OCI-LY1 (cell line): ENCODE results near the gene RHEB.

ENCODE experiments used
- H2AFZ ChIP-seq: fragments of 200-600 bp; sonication (generic), shearing (Covaris generic); 2 replicates; pipeline ENCODE4 v1.6.0; 2014; ENCODE audit warnings: antibody characterized with exemption, mild to moderate bottlenecking, low read length
- H3F3A ChIP-seq: fragments of 200-600 bp; sonication (generic), shearing (Covaris generic); 2 replicates; pipeline ENCODE4 v1.6.0; 2014; ENCODE audit warnings: mild to moderate bottlenecking, antibody characterized with exemption, low read length, moderate library complexity; ENCODE audit not compliant: insufficient read depth
- H3K27ac ChIP-seq: fragments of 200-600 bp; sonication (generic); 2 replicates; pipeline ENCODE4 v1.5.1; 2014; ENCODE audit warnings: low read length, mixed run types, mild to moderate bottlenecking, low read depth; ENCODE audit not compliant: poor library complexity, severe bottlenecking
- H3K27me3 ChIP-seq: fragments of 200-600 bp; sonication (generic); 2 replicates; pipeline ENCODE4 v1.6.0; 2014; ENCODE audit warnings: antibody characterized with exemption, mild to moderate bottlenecking, low read length, moderate library complexity; ENCODE audit not compliant: insufficient read depth
- H3K36me3 ChIP-seq: fragments of 200-600 bp; sonication (generic); 2 replicates; pipeline ENCODE4 v1.6.1; 2014; ENCODE audit warnings: mild to moderate bottlenecking, antibody characterized with exemption, low read length, moderate library complexity, mixed read lengths; ENCODE audit not compliant: insufficient read depth
- H3K4me1 ChIP-seq: fragments of 200-600 bp; sonication (generic); 2 replicates; pipeline ENCODE4 v1.5.1; 2014; ENCODE audit warnings: mild to moderate bottlenecking, low read length, moderate library complexity; ENCODE audit not compliant: insufficient read depth, severe bottlenecking
- H3K4me2 ChIP-seq: fragments of 200-600 bp; sonication (generic), shearing (Covaris generic); 2 replicates; pipeline ENCODE4 v1.6.1; 2014; ENCODE audit warnings: low read length
- H3K4me3 ChIP-seq: fragments of 200-600 bp; sonication (generic); 2 replicates; pipeline ENCODE4 v1.5.1; 2014; ENCODE audit warnings: low read length, low read depth, mild to moderate bottlenecking, mixed read lengths; ENCODE audit not compliant: poor library complexity, severe bottlenecking
- H3K79me2 ChIP-seq: fragments of 200-600 bp; shearing (Covaris generic); 2 replicates; pipeline ENCODE4 v1.6.1; 2016; ENCODE audit warnings: mixed run types, low read length, mixed read lengths; ENCODE audit not compliant: insufficient read depth
- H3K9ac ChIP-seq: fragments of 200-600 bp; sonication (generic), shearing (Covaris generic); 2 replicates; pipeline ENCODE4 v1.6.1; 2014; ENCODE audit warnings: mild to moderate bottlenecking, low read length, mixed read lengths
- H3K9me2 ChIP-seq: fragments of 200-600 bp; sonication (generic), shearing (Covaris generic); 2 replicates; pipeline ENCODE4 v1.6.1; 2014; ENCODE audit warnings: low read depth, mild to moderate bottlenecking, low read length, mixed read lengths
- H3K9me3 ChIP-seq: fragments of 200-600 bp; shearing (Covaris generic); 2 replicates; pipeline ENCODE4 v1.6.1; 2014; ENCODE audit warnings: low read length, mixed read lengths
- H4K20me1 ChIP-seq: fragments of 200-600 bp; sonication (generic), shearing (Covaris generic); 2 replicates; pipeline ENCODE4 v1.6.0; 2016; ENCODE audit warnings: mild to moderate bottlenecking, low read length; ENCODE audit not compliant: insufficient read depth
- EZH2 ChIP-seq: fragments of 200-600 bp; sonication (generic), shearing (Covaris generic); IDR thresholded peaks from 2 replicates; pipeline ENCODE4 v1.8.0; 2017; ENCODE audit warnings: borderline replicate concordance, mixed run types, mild to moderate bottlenecking, antibody characterized with exemption, low read length, moderate library complexity, mixed read lengths
- TF ChIP-seq, protein P1 (sequence below): fragments of 200-600 bp; sonication (generic), shearing (Covaris generic); IDR thresholded peaks from 2 replicates; pipeline ENCODE4 v1.5.1; 2017; ENCODE audit warnings: mild to moderate bottlenecking, antibody characterized with exemption, low read length, moderate library complexity, mixed read lengths

Gene RHEB

DNA sequence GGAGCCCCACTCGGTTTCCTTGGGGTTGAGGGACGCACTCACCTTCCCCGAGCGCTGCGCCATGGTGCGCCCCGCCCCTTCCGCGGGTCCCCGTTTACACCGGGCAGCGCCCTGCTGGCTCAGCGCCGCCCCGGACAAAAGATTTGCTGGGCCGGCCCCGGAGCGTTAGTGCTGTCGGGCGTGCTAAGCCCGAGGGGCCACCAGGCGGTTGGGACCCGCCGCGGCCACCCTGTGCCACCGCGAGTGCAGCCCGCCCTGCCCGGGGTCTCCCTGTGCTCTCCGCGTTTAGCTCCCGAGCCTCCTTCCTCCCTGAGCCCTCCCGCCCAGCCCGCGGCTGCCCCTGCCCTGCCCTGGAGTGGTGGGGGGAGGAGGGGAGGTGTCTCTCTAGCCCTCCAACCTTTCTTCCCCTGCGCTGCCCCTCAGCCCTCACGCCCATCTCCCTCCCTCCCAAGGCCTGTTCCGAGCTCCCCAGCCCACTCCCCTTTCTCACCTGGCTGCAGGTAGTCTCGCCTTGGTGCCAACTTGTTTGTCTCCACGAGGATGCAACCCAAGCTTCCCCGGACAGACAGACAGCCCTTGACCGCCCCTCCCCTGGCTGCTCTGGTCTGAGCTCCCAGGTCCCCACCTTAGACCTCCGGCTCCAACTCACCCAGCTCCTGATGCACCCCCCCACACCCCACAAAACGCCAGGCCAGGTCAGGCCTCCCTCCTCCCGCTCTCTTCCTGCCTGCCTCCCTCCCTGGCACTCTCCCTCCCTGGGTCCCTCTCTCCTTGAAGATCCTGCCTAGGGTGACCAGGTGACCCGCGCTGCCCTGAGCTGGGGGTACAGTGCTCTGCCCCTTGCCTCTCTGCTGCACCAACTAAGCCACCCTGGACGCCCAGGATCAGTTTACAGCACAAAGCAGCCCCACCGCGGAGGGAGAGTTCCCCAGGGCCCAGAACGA lies 79.6 kb downstream of the RHEB start, which contains the start of gene CRYGN:
TSS of gene CRYGN (minus strand) at position 287 of the 944 bp plus-strand sequence. CDS start at position 63, 224 bp downstream.
- Histone ChIP-seq H3K27me3 (peaks cover 5% of the 10 kb centered on the region; the same call in 1 of the 2 replicates), H3K4me2 (no peak within 1 kb of the TSS), H3K36me3 (no peaks in the 10 kb centered on the region), H3K9me2 (no peaks in the 10 kb centered on the region), H3K27ac (no peak within 1 kb of the TSS), H4K20me1 (no peaks in the 10 kb centered on the region), H3K9ac (no peak within 1 kb of the TSS), H3K9me3 (no peaks in the 10 kb centered on the region), H3K4me1 (no peaks in the 10 kb centered on the region), H3K4me3 (no peak within 1 kb of the TSS), H3K79me2 (no peaks in the 10 kb centered on the region), H3F3A (no peaks in the 10 kb centered on the region), H2AFZ (no peak within 1 kb of the TSS)
- TF ChIP-seq, protein P1, sequence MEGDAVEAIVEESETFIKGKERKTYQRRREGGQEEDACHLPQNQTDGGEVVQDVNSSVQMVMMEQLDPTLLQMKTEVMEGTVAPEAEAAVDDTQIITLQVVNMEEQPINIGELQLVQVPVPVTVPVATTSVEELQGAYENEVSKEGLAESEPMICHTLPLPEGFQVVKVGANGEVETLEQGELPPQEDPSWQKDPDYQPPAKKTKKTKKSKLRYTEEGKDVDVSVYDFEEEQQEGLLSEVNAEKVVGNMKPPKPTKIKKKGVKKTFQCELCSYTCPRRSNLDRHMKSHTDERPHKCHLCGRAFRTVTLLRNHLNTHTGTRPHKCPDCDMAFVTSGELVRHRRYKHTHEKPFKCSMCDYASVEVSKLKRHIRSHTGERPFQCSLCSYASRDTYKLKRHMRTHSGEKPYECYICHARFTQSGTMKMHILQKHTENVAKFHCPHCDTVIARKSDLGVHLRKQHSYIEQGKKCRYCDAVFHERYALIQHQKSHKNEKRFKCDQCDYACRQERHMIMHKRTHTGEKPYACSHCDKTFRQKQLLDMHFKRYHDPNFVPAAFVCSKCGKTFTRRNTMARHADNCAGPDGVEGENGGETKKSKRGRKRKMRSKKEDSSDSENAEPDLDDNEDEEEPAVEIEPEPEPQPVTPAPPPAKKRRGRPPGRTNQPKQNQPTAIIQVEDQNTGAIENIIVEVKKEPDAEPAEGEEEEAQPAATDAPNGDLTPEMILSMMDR = no peak
- TF ChIP-seq EZH2 = no peak

DNA sequence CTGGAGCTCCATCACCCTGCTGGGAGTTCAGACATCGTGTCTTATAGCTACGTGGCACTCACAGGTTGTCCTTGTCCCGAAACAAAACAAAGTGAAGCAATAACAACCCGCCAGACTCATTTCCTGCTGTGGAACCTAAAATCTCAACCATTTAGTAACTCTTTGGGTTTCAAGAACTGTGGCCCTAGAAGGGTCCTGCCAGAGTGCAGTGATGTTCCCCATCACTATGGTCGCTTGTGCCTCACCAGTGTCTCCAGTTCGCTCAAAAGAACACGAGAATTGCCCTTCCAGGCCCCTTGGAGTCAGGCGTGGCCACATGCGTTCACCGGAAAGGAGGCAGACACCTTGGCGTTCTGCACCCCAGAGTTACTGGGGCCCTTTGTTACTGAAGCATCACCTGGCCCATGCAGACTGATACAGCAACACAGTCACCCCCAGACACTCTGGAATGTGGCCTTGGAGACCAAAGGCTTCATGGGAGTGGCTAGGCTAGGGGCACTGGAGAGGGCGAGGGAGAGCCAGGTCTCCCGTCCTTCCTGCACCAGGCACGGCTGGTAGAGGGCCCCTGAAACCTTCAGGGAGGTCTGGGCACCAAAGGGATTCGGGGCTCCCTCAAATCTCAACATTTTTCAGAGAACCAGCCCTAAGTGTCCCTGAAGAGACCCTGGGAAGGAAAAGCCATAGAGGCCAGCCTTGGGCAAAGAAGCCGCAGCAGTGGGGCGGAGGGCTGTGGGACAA lies 80.7 kb downstream of the RHEB start:
- Histone ChIP-seq H3K9ac (no peak overlapping the region), H3K36me3 (no peaks in the 10 kb centered on the region), H4K20me1 (no peaks in the 10 kb centered on the region), H3K79me2 (no peaks in the 10 kb centered on the region), H3K27ac (no peak overlapping the region), H3K27me3 (no peaks in the 10 kb centered on the region; the same call in 1 of the 2 replicates), H3K4me3 (no peak overlapping the region), H2AFZ (no peak overlapping the region), H3K4me2 (no peak overlapping the region), H3F3A (no peaks in the 10 kb centered on the region), H3K4me1 (no peaks in the 10 kb centered on the region), H3K9me2 (no peaks in the 10 kb centered on the region), H3K9me3 (no peaks in the 10 kb centered on the region)
- TF ChIP-seq EZH2 = no peak
- TF ChIP-seq, protein P1 = no peak

DNA sequence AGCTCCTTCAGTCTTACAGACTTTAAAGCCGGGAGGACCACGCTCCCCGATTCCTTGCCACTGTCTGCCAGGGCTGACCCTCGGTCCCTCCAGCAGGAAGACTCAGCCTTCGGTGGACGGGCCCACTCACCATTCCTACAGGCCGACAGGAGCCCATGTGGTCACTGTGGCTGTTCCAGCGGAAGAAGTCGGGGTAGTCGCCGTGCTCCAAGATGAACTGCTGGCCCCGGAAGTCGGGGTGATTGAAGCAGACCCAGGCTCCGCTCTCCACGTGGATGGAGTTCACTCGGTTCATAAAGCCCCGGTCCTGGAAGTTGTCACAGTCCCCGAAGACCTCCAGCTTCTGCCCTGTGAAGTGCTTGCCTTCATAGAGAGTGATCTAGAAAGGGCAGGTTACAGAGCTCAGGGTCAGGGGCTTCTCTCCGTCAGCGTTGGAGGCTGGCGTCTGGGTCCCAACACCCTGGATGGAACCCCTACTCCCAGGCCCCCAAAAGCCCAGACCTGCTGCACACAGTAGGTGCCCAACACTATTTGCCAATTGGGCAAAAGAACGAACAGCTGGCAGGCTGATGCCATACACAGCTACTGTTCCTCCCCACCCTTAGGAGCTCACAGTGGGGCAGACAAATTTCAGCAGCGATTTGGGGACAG lies 81.7 kb downstream of the RHEB start:
- H3K4me2 ChIP-seq = no peak overlapping the region
- TF ChIP-seq, protein P1 = no peak
- TF ChIP-seq EZH2 = no peak
- H3K9ac ChIP-seq = no peak overlapping the region
- H4K20me1 ChIP-seq = no peaks in the 10 kb centered on the region
- no peak overlapping the region for H3K27ac ChIP-seq
- H3K27me3 ChIP-seq = no peaks in the 10 kb centered on the region; the same call in 1 of the 2 replicates
- H3K4me3 ChIP-seq = no peak overlapping the region
- H3K36me3 ChIP-seq = no peaks in the 10 kb centered on the region
- no peaks in the 10 kb centered on the region for H3K9me2 ChIP-seq
- no peaks in the 10 kb centered on the region for H3F3A ChIP-seq
- H3K79me2 ChIP-seq = no peaks in the 10 kb centered on the region
- no peak overlapping the region for H2AFZ ChIP-seq
- no peaks in the 10 kb centered on the region for H3K4me1 ChIP-seq
- H3K9me3 ChIP-seq = no peaks in the 10 kb centered on the region
